LHCN-M2 (cell line): Measurements from ENCODE around the gene ELFN1. TPM values are rescaled to one million over a fixed set of nuclear protein-coding genes. Genes with fewer than 3 reads are reported as not detected.

Experiments used
- DNase-seq: peaks from one replicate; pipeline ENCODE4 v3.0.0-alpha.2; 2012; ENCODE audit warnings: low read depth
- total RNA-seq: library from RNA; depleted of rRNA; stranded (reverse); fragments of >200 nt; gene quantifications from 2 replicates; pipeline ENCODE4 v1.2.3, GENCODE V29; 2014

The ELFN1 gene
- total RNA-seq, 1 experiment from 2014 or later, result not detected

DNA sequence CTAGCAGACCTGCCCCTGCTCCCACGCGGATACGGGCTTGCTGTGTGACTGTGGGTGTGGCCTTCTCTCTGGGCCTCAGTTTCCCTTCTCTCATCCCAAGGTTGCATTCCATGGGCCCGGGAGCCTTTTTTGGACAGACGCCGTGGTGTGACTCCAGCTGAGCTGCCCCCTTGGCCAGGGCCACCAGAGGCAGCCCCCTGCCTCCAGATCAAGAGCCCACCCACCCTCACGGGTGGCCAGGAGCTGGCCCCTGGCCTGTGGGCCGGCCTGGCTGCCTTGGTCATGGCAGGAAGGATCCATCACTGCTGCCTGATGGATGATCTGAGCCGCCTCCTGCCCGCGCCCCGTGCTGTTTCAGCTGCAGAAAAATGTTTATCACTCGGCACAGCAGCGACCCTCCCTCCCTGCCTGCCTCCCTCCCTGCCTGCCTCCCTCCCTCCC, 27.8 kb upstream of the ELFN1 start:
- no peak for DNase-seq

- DNase-seq, result no peak
Observed at GRCh38 chr7:1643270-1644092, 26.6 kb upstream of the ELFN1 start.

DNA sequence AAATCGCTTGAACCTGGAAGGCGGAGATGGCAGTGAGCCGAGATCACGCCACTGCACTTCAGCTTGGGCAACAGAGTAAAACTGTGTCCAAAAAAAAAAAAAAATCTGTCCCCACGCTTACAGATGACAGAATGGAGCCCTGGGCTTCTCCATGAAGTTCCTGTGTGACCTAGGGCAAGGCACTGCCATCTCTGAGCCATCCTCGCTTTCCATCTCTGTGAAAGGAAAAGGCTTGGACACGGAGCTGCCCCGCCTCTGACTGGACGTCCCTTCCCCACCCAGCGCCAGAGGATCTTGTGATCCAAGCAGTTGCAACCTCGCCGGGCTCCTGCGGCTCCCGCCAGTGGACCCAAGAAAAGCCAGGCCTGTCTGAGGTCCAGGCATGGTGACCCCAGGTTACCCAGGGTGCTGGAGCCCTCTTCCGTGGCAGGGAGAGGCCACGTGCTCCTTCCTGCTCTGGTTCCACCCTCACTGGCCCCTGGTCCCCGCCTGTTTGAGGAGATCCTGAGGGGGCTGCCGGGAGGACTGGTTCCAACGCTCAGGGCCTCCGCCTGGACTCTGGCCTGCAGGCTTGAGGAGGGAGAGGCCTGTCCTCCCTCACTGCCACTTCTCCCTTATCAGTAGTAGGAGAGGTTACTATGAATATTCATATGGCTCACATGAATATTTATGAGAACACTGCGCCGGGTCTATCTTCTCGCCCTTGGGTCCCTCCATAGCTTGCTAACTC, 25.6 kb upstream of the ELFN1 start:
- DNase-seq, result no peak

- no peak for DNase-seq
Observed at GRCh38 chr7:1645071-1645409, 25.0 kb upstream of the ELFN1 start.

DNA sequence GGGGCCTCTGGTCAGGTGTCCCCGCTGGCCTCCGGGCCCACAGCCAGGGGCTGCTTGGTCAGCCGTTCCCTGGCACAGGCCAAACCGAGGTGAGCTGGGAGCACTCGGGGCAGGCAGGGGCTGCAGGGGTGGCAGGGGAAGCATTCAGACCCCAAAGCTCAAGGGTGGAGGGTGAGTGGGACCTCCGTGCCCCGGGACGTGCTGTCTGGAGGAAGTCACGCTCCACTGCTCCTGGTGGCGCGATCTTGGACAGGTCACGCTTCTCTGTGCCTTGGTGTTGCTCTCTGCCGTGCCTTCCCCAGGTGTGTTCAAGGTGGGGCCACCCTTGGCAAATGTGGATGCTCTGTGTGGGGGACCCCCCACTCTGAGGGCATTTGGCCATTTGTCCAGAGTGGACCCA, 24.6 kb upstream of the ELFN1 start:
- no peak for DNase-seq

GRCh38 chr7:1646391-1646790, 23.7 kb upstream of the ELFN1 start:
- no peak for DNase-seq

DNA sequence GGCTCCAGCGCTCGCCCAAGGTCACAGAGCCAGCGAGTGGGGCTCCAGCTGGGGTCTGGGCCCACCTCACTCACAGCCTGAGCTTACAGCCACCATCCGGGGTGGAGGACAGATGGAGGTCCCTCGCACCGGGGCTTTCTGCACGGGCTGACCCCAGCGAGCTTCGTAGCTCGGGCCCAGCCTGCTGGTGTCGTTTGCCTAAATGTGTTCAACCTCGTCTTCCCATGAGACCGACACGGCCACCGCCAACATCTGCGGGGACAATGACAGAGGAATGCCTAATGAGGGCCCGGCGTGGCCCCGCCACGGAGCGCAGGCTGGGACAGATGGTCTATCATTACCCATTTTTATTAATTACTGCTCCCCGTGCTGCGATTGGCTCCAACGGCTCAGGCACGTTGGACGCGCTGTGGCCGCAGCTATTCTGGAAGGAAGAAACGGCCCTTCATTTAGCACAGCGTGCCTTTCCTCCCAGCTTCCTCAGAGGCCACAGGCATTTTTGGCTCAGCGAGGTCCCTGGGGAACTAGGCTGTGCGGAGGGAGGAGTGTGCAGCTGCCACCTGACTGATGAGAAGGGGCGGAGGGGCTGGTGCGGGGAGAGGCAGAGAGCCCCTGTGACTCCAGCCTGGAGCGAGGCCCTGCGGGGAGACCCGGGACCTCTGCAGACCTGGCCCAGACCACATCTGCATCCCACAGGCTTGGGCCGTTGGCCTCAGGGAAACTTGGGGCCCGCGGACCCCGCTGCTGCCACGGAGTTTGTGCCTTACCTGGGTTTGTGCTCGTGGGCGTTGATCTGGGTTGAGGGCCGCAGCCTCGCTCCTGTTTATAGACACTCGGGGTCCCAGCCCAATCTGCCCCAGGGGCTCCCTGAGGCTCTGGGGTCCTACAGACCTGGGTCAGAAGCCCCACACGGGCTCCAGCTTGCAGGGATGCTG, 22.9 kb upstream of the ELFN1 start:
- peak; percentile 75 for DNase-seq

DNA sequence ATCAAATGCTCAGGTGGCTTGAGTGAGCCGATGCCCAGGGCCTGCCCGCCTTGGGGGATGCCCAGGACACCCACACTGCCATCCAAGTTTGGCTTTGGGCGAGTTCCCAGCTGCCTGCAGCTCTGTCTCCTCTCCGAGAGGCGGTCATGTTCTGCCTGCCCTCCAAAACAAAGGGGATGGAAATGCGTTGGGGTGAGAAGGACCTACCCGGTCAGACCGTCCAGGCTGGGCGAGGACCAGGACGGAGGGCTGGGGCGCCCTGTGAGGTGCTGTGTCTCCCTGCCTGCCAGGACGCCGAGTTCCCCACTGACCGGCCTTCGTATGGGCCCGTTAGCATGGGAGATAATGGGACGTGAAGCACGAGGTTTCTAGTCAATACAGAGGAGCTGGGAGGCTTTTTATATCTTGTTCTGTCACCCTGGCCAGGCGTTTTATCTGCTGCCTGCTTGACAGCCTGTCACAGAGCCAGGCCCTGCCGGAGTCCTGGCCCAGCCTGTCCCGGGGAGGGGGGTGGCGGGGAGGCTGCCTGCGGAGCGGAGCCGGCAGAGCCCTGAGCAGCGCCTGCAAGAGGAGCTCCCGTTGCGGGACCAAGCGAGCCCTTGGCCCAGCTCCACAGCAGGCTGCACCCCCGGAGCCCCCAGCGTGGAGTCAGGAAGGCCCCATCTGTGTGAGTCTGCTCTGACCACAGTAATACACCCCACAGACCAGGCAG, 22.0 kb upstream of the ELFN1 start:
- no peak for DNase-seq

GRCh38 chr7:1649751-1650326, 20.2 kb upstream of the ELFN1 start:
- DNase-seq, result no peak

- no peak for DNase-seq
Observed at GRCh38 chr7:1650363-1651030, 19.6 kb upstream of the ELFN1 start.

GRCh38 chr7:1651031-1651446, 19.0 kb upstream of the ELFN1 start:
- DNase-seq, result no peak

- no peak for DNase-seq
Observed at GRCh38 chr7:1651891-1652290, 18.2 kb upstream of the ELFN1 start.

DNA sequence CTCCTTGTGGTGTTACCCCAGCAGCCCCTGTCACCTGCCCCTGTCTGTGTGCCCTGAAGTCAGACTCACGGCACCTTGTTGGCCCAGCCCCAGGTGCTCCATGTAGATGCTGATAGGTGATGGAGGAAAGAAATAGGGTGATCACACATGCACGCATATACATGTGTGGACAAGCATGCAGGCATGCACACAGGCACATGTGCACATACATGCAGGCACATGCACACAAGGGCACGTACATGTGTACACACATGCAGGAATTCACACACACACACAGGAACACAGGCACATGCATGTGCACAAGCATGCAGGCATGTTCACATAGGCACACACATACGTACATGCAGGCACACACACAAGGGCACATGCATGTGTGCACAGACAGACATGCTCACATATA, 16.6 kb upstream of the ELFN1 start:
- DNase-seq, result no peak

DNA sequence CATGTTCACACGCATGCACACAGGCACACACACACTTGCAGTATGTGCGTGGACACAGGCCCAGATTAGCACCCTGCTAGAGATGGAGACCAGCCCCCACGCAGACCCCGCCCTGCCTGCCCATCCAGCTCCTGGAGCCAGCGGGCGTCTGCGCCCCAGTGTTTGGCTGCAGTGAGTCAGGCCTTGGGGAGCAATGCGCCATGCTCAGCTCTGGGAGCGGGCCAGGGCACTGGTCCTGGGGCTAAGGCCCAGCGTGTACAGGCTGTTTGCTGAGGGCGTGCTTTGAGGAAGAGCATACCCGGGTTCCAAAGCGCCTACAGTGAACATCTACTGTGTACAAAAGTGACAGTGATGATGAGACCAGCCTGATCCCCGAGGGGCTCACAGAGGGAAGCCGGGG, 16.0 kb upstream of the ELFN1 start:
- no peak for DNase-seq

- no peak for DNase-seq
Observed at GRCh38 chr7:1654738-1655475, 15.2 kb upstream of the ELFN1 start.

- no peak for DNase-seq
Observed at GRCh38 chr7:1659696-1660095, 10.4 kb upstream of the ELFN1 start.

DNA sequence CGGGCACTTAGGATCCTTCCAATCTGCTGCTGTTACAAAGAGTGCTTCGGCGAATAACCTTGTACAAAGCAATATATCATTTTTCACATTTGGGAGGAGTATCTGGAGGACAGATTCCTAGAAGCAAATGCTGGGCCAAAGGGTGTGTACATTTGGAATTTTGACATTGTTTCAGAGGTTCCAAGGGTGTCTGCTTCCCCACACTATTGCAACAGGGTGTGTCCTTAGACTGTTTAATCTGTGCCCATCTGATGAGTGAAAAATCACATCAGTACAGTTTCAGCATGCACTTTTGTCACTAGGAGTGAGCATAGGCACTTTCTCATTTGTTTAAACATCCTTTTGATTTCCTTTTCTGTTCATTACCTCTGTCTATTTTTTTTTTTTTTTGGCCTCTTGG, 8.6 kb upstream of the ELFN1 start:
- no peak for DNase-seq

DNA sequence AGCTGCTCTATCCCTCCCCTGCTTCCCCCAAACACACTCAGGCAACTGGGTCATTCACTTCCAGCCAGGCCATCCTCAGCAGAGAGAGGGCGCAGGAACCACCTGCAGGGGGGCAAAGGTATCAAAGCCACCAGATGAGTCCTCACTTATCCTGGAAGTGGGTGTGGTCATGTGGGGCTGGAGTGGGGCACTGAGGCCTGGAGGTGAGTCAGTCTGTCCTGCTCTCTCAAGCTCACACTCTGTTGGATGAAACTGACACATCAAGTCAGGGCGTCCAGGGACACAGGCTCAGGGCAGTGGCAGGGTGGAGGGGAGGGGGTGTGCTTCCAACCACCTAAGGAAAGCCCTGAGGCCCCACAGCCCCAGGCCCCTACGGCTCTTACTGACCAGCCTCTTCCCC, 8.0 kb upstream of the ELFN1 start:
- DNase-seq, result no peak

DNA sequence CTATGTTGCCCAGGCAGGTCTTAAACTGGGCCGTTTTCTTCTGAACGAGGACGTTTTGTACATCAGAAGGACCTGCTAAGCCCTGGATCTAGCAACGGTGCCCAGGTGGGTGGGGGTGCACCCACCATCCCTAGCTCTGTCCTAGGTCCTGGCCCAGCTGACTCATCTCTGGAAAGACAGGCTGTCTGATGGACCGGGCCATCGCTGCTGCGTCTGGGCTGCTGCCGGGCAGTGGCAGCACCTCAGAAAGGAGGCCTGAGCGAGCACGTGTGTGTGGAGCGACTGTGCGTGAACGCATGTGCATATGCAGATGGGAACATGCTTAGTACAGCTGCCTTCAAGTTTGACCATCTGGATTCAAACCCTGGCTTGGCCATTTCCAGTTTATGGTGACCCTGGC, 7.3 kb upstream of the ELFN1 start:
- DNase-seq, result no peak

- no peak for DNase-seq
Observed at GRCh38 chr7:1663223-1663622, 6.9 kb upstream of the ELFN1 start.
